Occipital lobe (tissue), 2 donors: Measurements from ENCODE around the gene ZFR2. TPM values are rescaled to one million over a fixed set of nuclear protein-coding genes. Genes with fewer than 3 reads are reported as not detected.
"Not testable (repeated sequence)": the region's sequence is repeated elsewhere in the genome, so short reads cannot be mapped to it uniquely, and the experiment has no call there.

Experiments
- DNase-seq: peaks from one replicate; lab custom pipeline; 2025; lab: John Stamatoyannopoulos, UW
- total RNA-seq: library from RNA; depleted of rRNA; stranded (reverse); fragments of >200 nt; gene quantifications from one replicate; pipeline ENCODE4 v1.2.3, GENCODE V29; 2014

ZFR2 gene
- total RNA-seq, 1 donor from 2014 or later = 6.2 TPM

DNA sequence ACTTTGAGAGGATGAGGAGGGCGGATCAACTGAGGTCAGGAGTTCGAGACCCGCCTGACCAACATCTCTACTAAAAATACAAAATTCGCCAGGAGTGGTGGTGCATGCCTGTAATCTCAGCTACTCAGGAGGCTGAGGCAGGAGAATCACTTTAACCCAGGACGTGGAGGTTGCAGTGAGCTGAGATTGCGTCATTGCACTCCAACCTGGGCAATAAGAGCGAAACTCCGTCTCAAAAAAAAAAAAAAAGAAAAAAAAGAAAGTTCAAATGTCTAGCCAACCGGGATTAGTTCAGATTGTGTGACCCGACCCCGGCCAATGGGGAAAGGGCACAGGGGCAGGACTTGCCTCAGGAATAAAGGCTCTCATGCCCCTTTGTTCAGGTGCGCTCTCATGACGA lies 5.9 kb upstream of the ZFR2 start:
- DNase-seq = not testable (repeated sequence)

- DNase-seq = no peak
These were observed 4.3 kb upstream of the ZFR2 start for GRCh38 chr19:3873151-3873550.

DNA sequence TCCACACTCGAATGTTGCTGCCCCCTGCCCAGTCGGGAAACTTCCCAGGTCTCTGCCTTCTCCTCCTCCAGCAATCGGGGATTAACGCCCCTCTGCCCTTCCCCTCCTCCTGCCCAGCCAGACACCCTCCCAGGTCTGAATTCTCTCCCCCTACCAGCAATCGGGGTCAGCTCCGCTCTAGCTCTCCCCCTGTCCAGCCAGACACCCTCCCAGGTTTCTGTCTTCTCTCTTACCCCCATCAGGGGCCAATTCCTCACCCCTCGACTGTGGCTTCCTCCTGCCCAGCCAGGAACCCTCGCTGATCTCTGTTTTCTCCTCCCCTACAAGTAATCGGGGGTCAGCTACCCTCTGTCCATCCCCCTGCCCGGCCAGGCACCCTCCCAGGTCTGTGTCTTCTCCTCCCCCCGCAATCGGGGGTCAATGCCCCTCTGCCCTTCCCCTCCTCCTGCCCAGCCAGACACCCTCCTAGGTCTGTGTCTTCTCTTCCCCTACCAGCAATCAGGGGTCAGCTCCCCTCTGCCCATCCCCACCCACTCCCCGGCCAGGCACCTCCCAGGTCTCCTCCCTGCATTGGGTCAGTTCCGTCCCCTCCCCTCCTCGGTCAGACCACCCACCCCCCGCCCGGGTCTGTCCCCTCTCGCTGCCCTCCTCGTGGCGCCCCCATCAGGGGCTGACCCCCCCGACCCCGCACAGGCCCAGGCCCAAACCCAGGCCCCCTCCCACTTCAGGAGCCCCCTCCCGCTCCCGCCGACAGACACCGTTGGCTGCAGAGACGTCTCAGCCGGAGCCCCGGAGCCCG lies 668 bp downstream of the ZFR2 start:
- DNase-seq = no peak

GRCh38 chr19:3866910-3867638 lies 1.8 kb downstream of the ZFR2 start:
- DNase-seq = no peak

- DNase-seq = no peak
These were observed 5.2 kb downstream of the ZFR2 start for GRCh38 chr19:3863648-3864047.

GRCh38 chr19:3862826-3863500 lies 5.9 kb downstream of the ZFR2 start:
- no peak for DNase-seq

DNA sequence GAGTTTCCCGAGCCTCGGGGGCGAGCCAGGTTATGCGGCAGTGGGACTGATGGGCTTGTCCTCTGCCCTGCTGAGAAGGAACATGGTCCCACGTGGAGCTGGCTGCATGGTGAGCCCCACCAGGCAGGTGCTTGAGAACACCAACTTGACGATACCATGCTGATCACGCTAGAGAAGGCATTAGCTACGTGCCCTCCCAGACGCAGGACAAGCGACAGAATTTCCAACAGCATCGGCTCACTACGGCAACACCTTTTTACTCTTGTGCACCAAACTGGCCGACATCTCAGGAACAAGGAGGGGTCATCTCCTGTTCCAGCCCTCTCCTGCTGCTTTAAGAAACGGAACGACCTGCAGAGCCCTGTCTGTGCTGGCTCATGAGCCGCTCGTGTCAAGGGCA lies 8.3 kb downstream of the ZFR2 start:
- DNase-seq = no peak

- no peak for DNase-seq
These were observed 11.3 kb downstream of the ZFR2 start for GRCh38 chr19:3857449-3858003.

GRCh38 chr19:3855320-3855719 lies 13.5 kb downstream of the ZFR2 start:
- no peak for DNase-seq

GRCh38 chr19:3852614-3853254 lies 16.1 kb downstream of the ZFR2 start:
- no peak for DNase-seq

GRCh38 chr19:3852177-3852511 lies 16.7 kb downstream of the ZFR2 start:
- no peak for DNase-seq

GRCh38 chr19:3851254-3852176 lies 17.3 kb downstream of the ZFR2 start:
- DNase-seq = no peak

DNA sequence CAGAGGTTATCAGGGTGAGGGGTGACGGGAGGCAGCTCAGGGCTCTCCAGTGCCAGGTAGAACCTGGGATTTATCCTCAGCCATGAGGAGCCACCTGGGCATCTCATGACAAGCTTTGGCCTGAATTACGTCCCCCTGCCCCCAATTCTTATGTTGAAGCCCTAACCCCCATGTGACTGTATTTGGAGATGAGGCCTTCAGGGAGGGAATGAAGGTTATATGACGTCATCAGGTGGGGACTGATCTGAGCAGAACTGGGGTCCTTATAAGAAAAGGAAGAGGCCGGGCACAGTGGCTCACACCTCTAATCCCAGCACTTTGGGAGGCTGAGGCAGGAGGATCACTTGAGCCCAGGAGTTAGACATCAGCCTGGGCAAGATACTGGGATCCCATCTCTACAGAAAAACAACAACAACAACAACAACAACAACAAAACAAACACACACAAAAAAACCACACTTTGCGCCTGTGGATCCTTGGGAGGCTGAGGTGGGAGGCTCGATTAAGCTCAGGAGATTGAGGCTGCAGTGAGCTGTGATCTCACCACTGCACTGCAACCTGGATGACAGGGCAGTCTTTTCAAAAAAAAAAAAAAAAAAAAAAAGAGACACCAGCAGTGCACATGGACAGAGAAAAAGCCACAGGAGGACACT lies 18.4 kb downstream of the ZFR2 start:
- DNase-seq = no peak

GRCh38 chr19:3849787-3850186 lies 19.1 kb downstream of the ZFR2 start:
- DNase-seq = no peak

DNA sequence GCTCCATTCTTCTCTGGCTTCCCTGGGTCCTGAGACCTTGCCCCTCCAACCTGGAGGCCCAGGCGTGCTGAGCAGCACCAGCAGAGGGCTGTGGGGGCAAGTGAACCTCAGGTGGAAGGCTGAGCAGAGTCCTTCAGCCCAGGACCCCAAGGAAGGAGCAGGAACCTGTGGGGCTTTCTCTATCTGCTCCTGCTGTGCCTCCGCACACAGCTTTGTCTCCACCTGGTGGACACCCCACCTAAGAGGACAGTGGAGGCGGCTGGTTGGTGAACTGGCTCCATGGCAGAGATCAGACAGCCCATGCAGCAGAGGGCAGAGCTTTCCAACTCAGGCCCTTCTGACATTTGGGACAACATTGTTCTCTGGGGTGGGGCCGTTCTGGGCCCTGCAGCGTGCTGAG lies 19.7 kb downstream of the ZFR2 start:
- DNase-seq = no peak

- no peak for DNase-seq
These were observed 24.2 kb downstream of the ZFR2 start for GRCh38 chr19:3844596-3844995.

- DNase-seq = no peak
These were observed 25.9 kb downstream of the ZFR2 start for GRCh38 chr19:3842948-3843347.

GRCh38 chr19:3840804-3841203 lies 28.0 kb downstream of the ZFR2 start:
- no peak for DNase-seq

- no peak for DNase-seq
These were observed 28.9 kb downstream of the ZFR2 start for GRCh38 chr19:3839941-3840340.

GRCh38 chr19:3838661-3839060 lies 30.2 kb downstream of the ZFR2 start:
- no peak for DNase-seq
